HepG2 (cell line): Measurements from ENCODE around the gene MYL2. TPM values are rescaled to one million over a fixed set of nuclear protein-coding genes. Genes with fewer than 3 reads are reported as not detected.

Experiments used
- ATAC-seq: fragments of 200-7000 bp; cut with Tn5 transposase; 3 replicates; pipeline ENCODE4 v1.9.1; 2020; ENCODE audit warnings: mild to moderate bottlenecking, moderate library complexity
- BruUV-seq: library from RNA; stranded (reverse); fragments of 400-500 nt; replicated peaks from 2 replicates; lab custom pipeline; 2021; lab: Mats Ljungman, UMichigan
- CTCF ChIA-PET: fragments of 300-600 bp; formaldehyde crosslinking; extraction: SDS; loops from one replicate; lab custom pipeline; 2021; ENCODE audit warnings: low total read pairs, inconsistent platforms, low intra/inter-chr PET ratio; lab: Yijun Ruan, JAX
- POLR2A ChIA-PET: fragments of 350-600 bp; sonication (Branson Sonifier 250); formaldehyde crosslinking; loops from one replicate; lab custom pipeline; 2020; ENCODE audit warnings: antibody characterized with exemption, inconsistent platforms; lab: Yijun Ruan, JAX
- DNase-seq: peaks from one replicate; pipeline ENCODE4 v3.0.0-alpha.2; 2015; ENCODE audit warnings: low spot score
- FAIRE-seq: peaks from 3 replicates; lab custom pipeline; 2011; peaks lifted over from hg19 to GRCh38; lab: Jason Lieb, UNC
- H2AFZ ChIP-seq: one replicate; pipeline ENCODE4 v1.6.1; 2011; ENCODE audit warnings: low read length, inconsistent platforms
- H3K27ac ChIP-seq: fragments of 300-600 bp; 3 replicates; pipeline ENCODE4 v1.8.0; 2011; ENCODE audit warnings: mixed run types, mild to moderate bottlenecking, mixed read lengths, low read length, inconsistent platforms; ENCODE audit not compliant: insufficient read depth; ENCODE audit errors: extremely low read length
- H3K27me3 ChIP-seq, 2 experiments: fragments of 200-600 bp in 1 of 2; 2 replicates in 1 of 2; 3 replicates in 1 of 2; pipeline versions ENCODE4 v1.6.0 to v1.8.0; 2011; ENCODE audit warnings: low read length in 2 of 2, mild to moderate bottlenecking in 2 of 2, moderate library complexity in 2 of 2, inconsistent platforms in 1 of 2; ENCODE audit not compliant: insufficient read depth in 2 of 2, control insufficient read depth in 1 of 2
- H3K36me3 ChIP-seq, 2 experiments: fragments of 200-600 bp in 1 of 2; replicated peaks in 1 of 2; 2 replicates in 1 of 2; 3 replicates in 1 of 2; pipeline versions ENCODE4 v1.5.1 to v1.8.0; 2011; ENCODE audit warnings: low read length in 2 of 2, inconsistent platforms in 1 of 2; ENCODE audit not compliant: insufficient read depth in 2 of 2, control insufficient read depth in 1 of 2
- H3K4me1 ChIP-seq: 2 replicates; pipeline ENCODE4 v1.5.1; 2012; ENCODE audit warnings: low read length, inconsistent platforms; ENCODE audit not compliant: insufficient read depth
- H3K4me2 ChIP-seq: 2 replicates; pipeline ENCODE4 v1.6.0; 2011; ENCODE audit warnings: low read depth, low read length, inconsistent platforms
- H3K4me3 ChIP-seq, 3 experiments: fragments of 200-600 bp in 1 of 3; sonication (generic), shearing (Covaris generic) in 1 of 3; replicated peaks in 1 of 3; 2 replicates each; pipeline ENCODE4 v1.5.1; 2011 to 2016; ENCODE audit warnings: low read length in 3 of 3, inconsistent platforms in 2 of 3, low read depth in 2 of 3, mild to moderate bottlenecking in 2 of 3, control low read depth in 1 of 3, mixed read lengths in 1 of 3; ENCODE audit not compliant: insufficient read depth in 1 of 3
- H3K79me2 ChIP-seq: one replicate; pipeline ENCODE4 v1.6.1; 2011; ENCODE audit warnings: low read length, inconsistent platforms; ENCODE audit not compliant: insufficient read depth
- H3K9ac ChIP-seq: 2 replicates; pipeline ENCODE4 v1.6.0; 2011; ENCODE audit warnings: mild to moderate bottlenecking, low read depth, low read length, inconsistent platforms; ENCODE audit not compliant: insufficient read depth
- H3K9me3 ChIP-seq: 2 replicates; pipeline ENCODE4 v1.5.1; 2012; ENCODE audit warnings: mild to moderate bottlenecking, low read length
- H4K20me1 ChIP-seq: 2 replicates; pipeline ENCODE4 v1.6.0; 2011; ENCODE audit warnings: inconsistent platforms, mild to moderate bottlenecking, low read length, moderate library complexity; ENCODE audit not compliant: insufficient read depth
- HMG20A ChIP-seq: IDR thresholded peaks from 2 replicates; pipeline ENCODE4 v1.6.1; 2016; ENCODE audit warnings: borderline replicate concordance
- KDM5A ChIP-seq: fragments of 200-600 bp; sonication (generic); IDR thresholded peaks from 2 replicates; pipeline ENCODE4 v1.7.0; 2018; ENCODE audit warnings: antibody characterized with exemption, mild to moderate bottlenecking, low read length, borderline replicate concordance
- RAD21 ChIP-seq: fragments of 450-650 bp; formaldehyde crosslinking; IDR thresholded peaks from 2 replicates; pipeline ENCODE4 v1.5.0; 2020; ENCODE audit warnings: mild to moderate bottlenecking
- SIN3B ChIP-seq: fragments of 150-350 bp; IDR thresholded peaks from 2 replicates; pipeline ENCODE4 v1.6.1; 2014; ENCODE audit warnings: low read length
- SMARCE1 ChIP-seq: fragments of 450-650 bp; IDR thresholded peaks from 2 replicates; pipeline ENCODE4 v1.6.1; 2017; ENCODE audit warnings: borderline replicate concordance
- ZNF510 ChIP-seq: sonication (generic); formaldehyde crosslinking; IDR thresholded peaks from 2 replicates; pipeline ENCODE4 v1.4.0; 2020; ENCODE audit warnings: low read depth, mild to moderate bottlenecking, missing genetic modification reagents
- ZNF563 ChIP-seq: sonication (generic); formaldehyde crosslinking; IDR thresholded peaks from 2 replicates; pipeline ENCODE4 v1.8.0; 2022; ENCODE audit warnings: mild to moderate bottlenecking, moderate library complexity, missing genetic modification reagents
- WGBS: methylation state at CpG from one replicate; pipeline ENCODE4 v1.1.6; 2017; ENCODE audit warnings: low lambda C conversion rate; 5-methylcytosine and 5-hydroxymethylcytosine counted together
- in situ Hi-C: cut with HindIII; loops from 2 replicates; pipeline ENCODE4 v1.10.0; 2017; ENCODE audit warnings: low pct_unique_long_range_greater_than_20kb; ENCODE audit not compliant: extremely low pct_ligation_motif_present
- intact Hi-C: fragments of 100-400 bp; cut with micrococcal nuclease; formaldehyde crosslinking; loops from one replicate; pipeline ENCODE4 v1.10.0; 2022; ENCODE audit not compliant: unreplicated experiment
- polyA plus RNA-seq, 8 experiments: library from polyadenylated mRNA; depleted of rRNA in 3 of 8; stranded (reverse) in 7 of 8; unstranded in 1 of 8; fragments of >200 nt; fragmentation: Illumina TruSeq in 4 of 8; extraction: Trizol in 4 of 8; gene quantifications; 2 replicates each; pipeline versions ENCODE4 v1.2.1 to v1.2.3, GENCODE V29; 2011 to 2016; ENCODE audit warnings: low read depth in 4 of 8, missing spikeins in 1 of 8, mixed read lengths in 1 of 8; ENCODE audit not compliant: insufficient read depth in 1 of 8
- total RNA-seq, 5 experiments: library from RNA; depleted of rRNA; stranded (reverse); fragments of >200 nt; fragmentation: Illumina TruSeq; extraction: Trizol; gene quantifications; 2 replicates each; pipeline ENCODE4 v1.2.3, GENCODE V29; 2016; ENCODE audit warnings: low read depth in 1 of 5
- TF ChIP-seq, protein P1 (sequence below): sonication (generic); formaldehyde crosslinking; IDR thresholded peaks from 2 replicates; pipeline ENCODE4 v1.4.0; 2020; ENCODE audit warnings: missing genetic modification reagents; ENCODE audit errors: not compliant biosample characterization
- TF ChIP-seq, protein P2 (sequence below): sonication (generic); formaldehyde crosslinking; IDR thresholded peaks from 2 replicates; pipeline ENCODE4 v1.4.0; 2020; ENCODE audit warnings: mild to moderate bottlenecking, missing genetic modification reagents
- TF ChIP-seq, protein P3 (sequence below): sonication (generic); formaldehyde crosslinking; IDR thresholded peaks from 2 replicates; pipeline ENCODE4 v1.5.0; 2020; ENCODE audit warnings: missing genetic modification reagents

The MYL2 gene
- total and polyA plus RNA-seq, 2 of the 13 experiments (the other 11 are each of a cell fraction or from before 2014, with no cell fraction given), result not detected

DNA sequence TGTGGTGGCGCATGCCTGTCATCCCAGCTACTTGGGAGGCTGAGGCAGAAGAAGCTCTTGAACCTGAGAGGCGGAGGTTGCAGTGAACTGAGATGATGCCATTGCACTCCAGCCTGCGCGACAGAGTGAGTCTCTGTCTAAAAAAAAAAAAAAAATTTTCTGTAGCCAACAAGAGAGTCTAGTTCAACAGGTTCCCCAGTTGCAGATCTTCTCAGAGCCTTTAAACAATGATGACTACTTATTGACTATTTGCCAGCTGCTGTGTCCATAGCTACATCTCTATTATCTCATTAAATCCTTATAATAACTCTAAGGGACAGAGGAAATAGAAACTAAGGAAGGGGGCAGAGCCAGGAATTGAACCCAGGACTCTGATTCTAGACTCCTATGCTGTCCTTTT is 15.2 kb upstream of the MYL2 start:
- ATAC-seq (no peak), DNase-seq (no peak), FAIRE-seq (no peak)
- no peaks in the 10 kb centered on the region for H3K9me3 ChIP-seq
- no peaks in the 10 kb centered on the region for H4K20me1 ChIP-seq
- no peak overlapping the region for H3K27ac ChIP-seq
- no peaks in the 10 kb centered on the region for H3K36me3 ChIP-seq
- no peak overlapping the region for H3K4me2 ChIP-seq
- no peak overlapping the region for H3K9ac ChIP-seq
- H3K4me3 ChIP-seq, result no peak overlapping the region
- 54% methylated on average over 4 of the region's 4 CpGs for WGBS
- CTCF ChIA-PET, result no interaction called here
- H3K4me1 ChIP-seq, result no peaks in the 10 kb centered on the region
- intact Hi-C loops, result loop anchor here (5.0 kb wide), 2 partner anchors 362 to 377 kb away; no protein-coding TSS in a partner anchor
- no peaks in the 10 kb centered on the region for H3K79me2 ChIP-seq
- TF ChIP-seq ZNF563 (no peak), SMARCE1 (no peak), ZNF510 (no peak), HMG20A (no peak), KDM5A (no peak), RAD21 (no peak), SIN3B (no peak)
- TF ChIP-seq, protein P1, sequence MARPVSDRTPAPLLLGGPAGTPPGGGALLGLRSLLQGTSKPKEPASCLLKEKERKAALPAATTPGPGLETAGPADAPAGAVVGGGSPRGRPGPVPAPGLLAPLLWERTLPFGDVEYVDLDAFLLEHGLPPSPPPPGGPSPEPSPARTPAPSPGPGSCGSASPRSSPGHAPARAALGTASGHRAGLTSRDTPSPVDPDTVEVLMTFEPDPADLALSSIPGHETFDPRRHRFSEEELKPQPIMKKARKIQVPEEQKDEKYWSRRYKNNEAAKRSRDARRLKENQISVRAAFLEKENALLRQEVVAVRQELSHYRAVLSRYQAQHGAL (CRISPR knock-in tag), result no peak
- TF ChIP-seq, protein P2, sequence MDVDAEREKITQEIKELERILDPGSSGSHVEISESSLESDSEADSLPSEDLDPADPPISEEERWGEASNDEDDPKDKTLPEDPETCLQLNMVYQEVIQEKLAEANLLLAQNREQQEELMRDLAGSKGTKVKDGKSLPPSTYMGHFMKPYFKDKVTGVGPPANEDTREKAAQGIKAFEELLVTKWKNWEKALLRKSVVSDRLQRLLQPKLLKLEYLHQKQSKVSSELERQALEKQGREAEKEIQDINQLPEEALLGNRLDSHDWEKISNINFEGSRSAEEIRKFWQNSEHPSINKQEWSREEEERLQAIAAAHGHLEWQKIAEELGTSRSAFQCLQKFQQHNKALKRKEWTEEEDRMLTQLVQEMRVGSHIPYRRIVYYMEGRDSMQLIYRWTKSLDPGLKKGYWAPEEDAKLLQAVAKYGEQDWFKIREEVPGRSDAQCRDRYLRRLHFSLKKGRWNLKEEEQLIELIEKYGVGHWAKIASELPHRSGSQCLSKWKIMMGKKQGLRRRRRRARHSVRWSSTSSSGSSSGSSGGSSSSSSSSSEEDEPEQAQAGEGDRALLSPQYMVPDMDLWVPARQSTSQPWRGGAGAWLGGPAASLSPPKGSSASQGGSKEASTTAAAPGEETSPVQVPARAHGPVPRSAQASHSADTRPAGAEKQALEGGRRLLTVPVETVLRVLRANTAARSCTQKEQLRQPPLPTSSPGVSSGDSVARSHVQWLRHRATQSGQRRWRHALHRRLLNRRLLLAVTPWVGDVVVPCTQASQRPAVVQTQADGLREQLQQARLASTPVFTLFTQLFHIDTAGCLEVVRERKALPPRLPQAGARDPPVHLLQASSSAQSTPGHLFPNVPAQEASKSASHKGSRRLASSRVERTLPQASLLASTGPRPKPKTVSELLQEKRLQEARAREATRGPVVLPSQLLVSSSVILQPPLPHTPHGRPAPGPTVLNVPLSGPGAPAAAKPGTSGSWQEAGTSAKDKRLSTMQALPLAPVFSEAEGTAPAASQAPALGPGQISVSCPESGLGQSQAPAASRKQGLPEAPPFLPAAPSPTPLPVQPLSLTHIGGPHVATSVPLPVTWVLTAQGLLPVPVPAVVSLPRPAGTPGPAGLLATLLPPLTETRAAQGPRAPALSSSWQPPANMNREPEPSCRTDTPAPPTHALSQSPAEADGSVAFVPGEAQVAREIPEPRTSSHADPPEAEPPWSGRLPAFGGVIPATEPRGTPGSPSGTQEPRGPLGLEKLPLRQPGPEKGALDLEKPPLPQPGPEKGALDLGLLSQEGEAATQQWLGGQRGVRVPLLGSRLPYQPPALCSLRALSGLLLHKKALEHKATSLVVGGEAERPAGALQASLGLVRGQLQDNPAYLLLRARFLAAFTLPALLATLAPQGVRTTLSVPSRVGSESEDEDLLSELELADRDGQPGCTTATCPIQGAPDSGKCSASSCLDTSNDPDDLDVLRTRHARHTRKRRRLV (CRISPR knock-in tag), result no peak
- TF ChIP-seq, protein P3, sequence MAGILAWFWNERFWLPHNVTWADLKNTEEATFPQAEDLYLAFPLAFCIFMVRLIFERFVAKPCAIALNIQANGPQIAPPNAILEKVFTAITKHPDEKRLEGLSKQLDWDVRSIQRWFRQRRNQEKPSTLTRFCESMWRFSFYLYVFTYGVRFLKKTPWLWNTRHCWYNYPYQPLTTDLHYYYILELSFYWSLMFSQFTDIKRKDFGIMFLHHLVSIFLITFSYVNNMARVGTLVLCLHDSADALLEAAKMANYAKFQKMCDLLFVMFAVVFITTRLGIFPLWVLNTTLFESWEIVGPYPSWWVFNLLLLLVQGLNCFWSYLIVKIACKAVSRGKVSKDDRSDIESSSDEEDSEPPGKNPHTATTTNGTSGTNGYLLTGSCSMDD (CRISPR knock-in tag), result no peak
- TF ChIP-seq, all 625 proteins: peak for 0
- Histone ChIP-seq H3K27me3 (no peaks in the 10 kb centered on the region; a peak in 1 of 5 replicates), H2AFZ (no peak overlapping the region)
- BruUV-seq, result no TSS peak
- POLR2A ChIA-PET, result no interaction called here
- in situ Hi-C loops, result loop anchor here (10.0 kb wide), 1 partner anchor 379 kb away; no protein-coding TSS in a partner anchor
